Fibroblast of mammary gland (primary cell): ENCODE data around the gene RMDN2.

Experiments used
- DNase-seq: peaks from one replicate; pipeline ENCODE4 v3.0.0-alpha.2; 2010; ENCODE audit warnings: low read depth
- H3K4me3 ChIP-seq: 2 replicates; pipeline ENCODE4 v1.5.1; 2011; ENCODE audit warnings: low read depth, mild to moderate bottlenecking, low read length, moderate library complexity; ENCODE audit not compliant: control insufficient read depth
- CTCF ChIP-seq: conservative IDR thresholded peaks from 2 replicates; pipeline ENCODE4 v1.5.1; 2011; ENCODE audit warnings: low read depth, low read length, inconsistent platforms; ENCODE audit not compliant: control insufficient read depth, insufficient read depth

Gene RMDN2

GRCh38 chr2:37897511-37897910 is 27.6 kb upstream of the RMDN2 start:
- H3K4me3 ChIP-seq: no peak overlapping the region
- TF ChIP-seq CTCF: no peak
- no peak for DNase-seq

GRCh38 chr2:37898448-37898847 is 26.6 kb upstream of the RMDN2 start:
- DNase-seq: no peak
- H3K4me3 ChIP-seq: no peak overlapping the region
- no peak for TF ChIP-seq CTCF

GRCh38 chr2:37902991-37903390 is 22.1 kb upstream of the RMDN2 start:
- no peak overlapping the region for H3K4me3 ChIP-seq
- no peak for TF ChIP-seq CTCF
- no peak for DNase-seq

- TF ChIP-seq CTCF: no peak
- H3K4me3 ChIP-seq: no peak overlapping the region
Measured at GRCh38 chr2:37904425-37904824, 20.7 kb upstream of the RMDN2 start.

GRCh38 chr2:37904993-37905392 is 20.1 kb upstream of the RMDN2 start:
- H3K4me3 ChIP-seq: no peak overlapping the region

More at GRCh38 chr2:37904425-37904824, 20.7 kb upstream of the RMDN2 start:
- DNase-seq: no peak

GRCh38 chr2:37906131-37906530 is 19.0 kb upstream of the RMDN2 start:
- H3K4me3 ChIP-seq: no peak overlapping the region
- no peak for DNase-seq
- TF ChIP-seq CTCF: no peak

More at GRCh38 chr2:37904993-37905392, 20.1 kb upstream of the RMDN2 start:
- TF ChIP-seq CTCF: no peak
- DNase-seq: no peak

GRCh38 chr2:37907501-37908225 is 17.4 kb upstream of the RMDN2 start:
- TF ChIP-seq CTCF: no peak
- H3K4me3 ChIP-seq: no peak overlapping the region
- no peak for DNase-seq
